ENCODE measurements around the gene STX3.

DNA sequence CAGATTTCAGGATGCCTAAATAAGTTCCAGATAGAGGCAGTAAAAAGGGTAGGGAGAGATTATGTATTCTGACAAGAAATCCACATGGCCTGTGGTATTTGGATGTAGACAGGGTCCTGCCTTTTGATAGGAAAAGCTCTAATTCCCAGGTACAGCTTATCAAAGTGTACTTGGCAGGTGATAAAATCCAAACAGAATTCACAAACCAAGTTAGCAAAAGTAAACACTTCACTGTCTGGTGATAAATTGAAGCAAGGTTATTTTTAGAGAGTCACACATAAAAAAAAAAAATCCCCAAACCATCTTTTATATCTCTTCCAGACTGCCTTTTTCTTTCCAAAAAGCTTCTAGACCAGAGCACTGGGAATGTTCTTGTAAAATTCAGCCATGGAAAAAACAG, 84.4 kb downstream of the STX3 start:
- no peak for TF ChIP-seq CTCF (IDR thresholded peaks at IDR 0.05)
- TF ChIP-seq EP300 (IDR thresholded peaks at IDR 0.05) = no peak
- no peak for TF ChIP-seq POLR2A (IDR thresholded peaks at IDR 0.05)

Data from gastroesophageal sphincter (tissue), 3 donors.